Adipocyte (in vitro differentiated cells): ENCODE results near the gene OR2T11.
"Not testable (repeated sequence)": the region's sequence is repeated elsewhere in the genome, so short reads cannot be mapped to it uniquely, and the experiment has no call there.

Experiments used
- DNase-seq: peaks from one replicate; pipeline ENCODE4 v3.0.0-alpha.2; 2015; ENCODE audit warnings: low read depth
- H3K27me3 ChIP-seq: replicated peaks from 2 replicates; pipeline ENCODE4 v1.7.0; 2013; ENCODE audit warnings: mild to moderate bottlenecking, low read length, moderate library complexity; ENCODE audit not compliant: control insufficient read depth, insufficient read depth
- H3K36me3 ChIP-seq: 2 replicates; pipeline ENCODE4 v1.7.0; 2013; ENCODE audit warnings: low read length, mild to moderate bottlenecking, moderate library complexity; ENCODE audit not compliant: control insufficient read depth, insufficient read depth, severe bottlenecking
- H3K4me1 ChIP-seq: 2 replicates; pipeline ENCODE4 v1.7.0; 2013; ENCODE audit warnings: mild to moderate bottlenecking, low read length, moderate library complexity; ENCODE audit not compliant: control insufficient read depth, insufficient read depth
- H3K4me3 ChIP-seq: 2 replicates; pipeline ENCODE4 v1.7.0; 2013; ENCODE audit warnings: mild to moderate bottlenecking, low read length, moderate library complexity
- H3K9ac ChIP-seq: 2 replicates; pipeline ENCODE4 v1.7.0; 2013; ENCODE audit warnings: mild to moderate bottlenecking, low read length, moderate library complexity
- H3K9me3 ChIP-seq: 2 replicates; pipeline ENCODE4 v1.7.0; 2013; ENCODE audit warnings: mild to moderate bottlenecking, low read length, moderate library complexity; ENCODE audit not compliant: control insufficient read depth

OR2T11 gene

DNA sequence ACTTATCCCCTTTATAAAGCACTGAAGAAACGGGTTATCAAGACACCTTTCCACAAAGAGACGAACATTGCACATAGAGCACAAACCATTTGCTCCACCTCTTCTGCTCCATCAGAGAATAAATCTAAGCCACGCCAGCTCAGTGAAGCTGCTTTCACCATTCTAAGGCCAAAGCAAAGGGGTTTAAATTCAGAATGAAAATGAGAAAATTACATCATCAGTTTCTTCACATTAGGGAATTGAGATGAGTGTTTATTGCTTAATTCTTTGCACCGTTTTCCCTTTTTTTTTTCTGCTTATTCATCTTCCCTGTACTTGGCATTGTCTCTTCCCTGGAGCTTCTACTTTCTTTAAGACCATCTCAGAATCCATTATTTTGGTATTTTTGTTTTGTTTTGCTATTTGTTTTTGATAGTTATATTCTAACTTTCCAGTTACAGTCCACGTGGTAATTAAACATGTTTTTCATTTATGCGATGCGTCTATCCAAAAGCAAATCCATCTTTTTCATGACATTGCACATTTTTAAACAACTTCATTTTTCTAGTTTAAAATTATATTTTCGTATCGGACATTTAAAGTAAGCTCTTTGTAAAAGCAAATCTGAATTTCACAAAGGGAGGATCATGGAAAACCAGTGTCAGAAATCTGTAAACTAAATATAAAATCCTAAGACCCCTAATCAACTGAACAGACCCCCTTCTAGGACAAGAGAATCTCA is 58.5 kb downstream of the OR2T11 start:
- H3K4me3 ChIP-seq: no peak overlapping the region
- no peaks in the 10 kb centered on the region for H3K27me3 ChIP-seq
- no peaks in the 10 kb centered on the region for H3K4me1 ChIP-seq
- no peaks in the 10 kb centered on the region for H3K36me3 ChIP-seq
- peaks cover 5% of the 10 kb centered on the region for H3K9me3 ChIP-seq
- H3K9ac ChIP-seq: no peak overlapping the region
- DNase-seq: no peak

DNA sequence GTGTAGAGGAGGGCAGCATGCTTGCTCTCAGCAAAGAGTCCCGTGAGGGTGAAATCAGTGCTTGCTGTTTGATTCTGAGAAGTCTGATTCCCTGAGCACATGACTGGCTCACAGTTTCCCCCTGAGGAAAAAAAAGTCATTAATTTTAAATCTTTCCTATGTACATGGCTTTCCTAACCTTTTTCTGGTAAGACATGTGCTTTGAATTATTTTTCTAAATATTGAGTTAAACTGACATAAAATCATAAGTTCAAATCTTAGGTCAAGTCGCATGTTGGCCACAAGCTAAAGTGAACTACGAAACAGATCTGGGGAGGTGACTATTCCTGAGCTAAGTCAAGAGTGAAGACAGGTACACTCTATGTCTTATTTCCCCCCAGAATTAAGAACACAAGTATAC is 60.2 kb downstream of the OR2T11 start, which contains the start of gene OR2T34:
OR2T34 (minus strand) TSS at position 101 of the 400 bp plus-strand sequence; CDS start at position 101, 0 bp downstream.
- not testable (repeated sequence) for H3K36me3 ChIP-seq, H3K9me3 ChIP-seq, H3K4me1 ChIP-seq, DNase-seq, H3K4me3 ChIP-seq, H3K9ac ChIP-seq, H3K27me3 ChIP-seq

DNA sequence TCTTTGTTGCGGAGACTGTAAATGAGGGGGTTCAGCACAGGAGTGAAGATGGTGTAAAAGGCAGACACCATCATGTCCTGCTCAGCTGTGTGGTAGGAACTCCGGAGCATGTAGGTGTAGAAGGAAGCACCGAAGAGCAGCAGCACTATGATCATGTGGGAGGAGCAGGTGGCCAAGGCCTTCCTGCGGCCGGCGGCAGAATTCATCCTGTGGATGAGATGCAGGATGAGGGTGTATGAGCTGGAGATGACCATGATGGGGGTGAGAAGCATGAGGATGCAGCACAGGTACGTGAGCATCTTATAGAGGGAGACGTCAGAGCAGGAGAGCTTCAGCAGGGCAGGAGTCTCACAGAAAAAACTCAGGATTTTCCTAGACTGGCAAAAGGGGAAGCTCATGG is 61.0 kb downstream of the OR2T11 start:
- not testable (repeated sequence) for DNase-seq, H3K27me3 ChIP-seq, H3K9ac ChIP-seq, H3K4me1 ChIP-seq, H3K4me3 ChIP-seq, H3K9me3 ChIP-seq, H3K36me3 ChIP-seq
